ENCODE results near the gene ELL.
A peak's percentile ranks its signal among the peaks of the same experiment; 100 is the strongest.

Gene ELL

DNA sequence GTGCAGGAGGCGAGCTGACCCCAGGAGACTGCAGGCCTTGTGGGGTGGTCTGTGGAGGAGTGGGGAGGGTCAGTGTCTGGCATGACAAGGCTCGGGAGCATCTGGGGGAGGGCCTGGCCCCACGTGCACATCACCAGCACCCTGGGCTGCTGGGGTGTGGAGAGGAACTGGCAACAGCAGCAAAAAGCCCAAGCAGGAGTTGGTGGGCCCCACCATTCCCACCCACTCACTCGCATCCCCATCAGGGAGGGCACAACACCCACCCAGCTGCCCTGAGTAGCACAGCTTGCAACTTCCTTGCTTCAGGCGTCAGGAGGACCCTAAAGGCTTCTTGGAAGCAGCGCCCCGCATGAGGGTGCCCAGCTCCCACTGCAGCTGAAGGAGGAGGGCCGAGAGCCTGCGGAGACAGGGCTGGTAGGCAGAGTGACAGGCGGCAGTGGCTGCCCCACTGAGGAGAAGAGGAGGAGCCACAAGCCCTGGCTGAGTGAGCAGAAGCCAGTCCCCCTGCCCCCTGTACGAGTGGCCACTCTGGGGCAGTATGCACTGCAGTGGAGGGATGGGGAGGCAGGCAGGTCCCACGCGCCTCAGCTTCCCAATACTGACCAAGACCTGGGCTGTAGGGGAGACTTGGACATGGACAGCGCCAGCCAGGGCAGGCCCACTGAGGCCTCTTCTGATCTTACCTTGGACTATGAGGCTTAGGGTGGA, 26.5 kb downstream of the ELL start:
- no peak for DNase-seq (ENCODE audit: low read depth)
- H3K4me3 ChIP-seq (ENCODE audit: low read depth, low read length) = peak overlapping the region; percentile 42
- TF ChIP-seq, protein P1, sequence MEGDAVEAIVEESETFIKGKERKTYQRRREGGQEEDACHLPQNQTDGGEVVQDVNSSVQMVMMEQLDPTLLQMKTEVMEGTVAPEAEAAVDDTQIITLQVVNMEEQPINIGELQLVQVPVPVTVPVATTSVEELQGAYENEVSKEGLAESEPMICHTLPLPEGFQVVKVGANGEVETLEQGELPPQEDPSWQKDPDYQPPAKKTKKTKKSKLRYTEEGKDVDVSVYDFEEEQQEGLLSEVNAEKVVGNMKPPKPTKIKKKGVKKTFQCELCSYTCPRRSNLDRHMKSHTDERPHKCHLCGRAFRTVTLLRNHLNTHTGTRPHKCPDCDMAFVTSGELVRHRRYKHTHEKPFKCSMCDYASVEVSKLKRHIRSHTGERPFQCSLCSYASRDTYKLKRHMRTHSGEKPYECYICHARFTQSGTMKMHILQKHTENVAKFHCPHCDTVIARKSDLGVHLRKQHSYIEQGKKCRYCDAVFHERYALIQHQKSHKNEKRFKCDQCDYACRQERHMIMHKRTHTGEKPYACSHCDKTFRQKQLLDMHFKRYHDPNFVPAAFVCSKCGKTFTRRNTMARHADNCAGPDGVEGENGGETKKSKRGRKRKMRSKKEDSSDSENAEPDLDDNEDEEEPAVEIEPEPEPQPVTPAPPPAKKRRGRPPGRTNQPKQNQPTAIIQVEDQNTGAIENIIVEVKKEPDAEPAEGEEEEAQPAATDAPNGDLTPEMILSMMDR (IDR thresholded peaks at IDR 0.05; ENCODE audit: control insufficient read depth, extremely low read depth, insufficient read depth) = no peak

DNA sequence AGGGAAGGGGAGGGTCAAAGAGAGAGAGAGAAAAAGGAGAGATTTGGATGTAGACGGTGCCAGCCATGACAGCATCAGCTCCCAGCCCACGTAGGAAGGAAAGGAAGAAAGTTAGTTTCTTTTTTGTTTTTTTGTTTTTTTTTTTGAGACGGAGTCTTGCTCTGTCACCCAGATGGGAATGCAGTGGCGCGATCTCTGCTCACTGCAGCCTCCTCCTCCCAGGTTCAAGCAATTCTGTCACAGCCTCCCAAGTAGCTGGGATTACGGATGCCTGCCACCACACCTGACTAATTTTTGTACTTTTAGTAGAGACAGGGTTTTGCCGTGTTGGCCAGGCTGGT, 27.6 kb downstream of the ELL start:
- DNase-seq (ENCODE audit: low read depth) = no peak
- H3K4me3 ChIP-seq (ENCODE audit: low read depth, low read length) = no peak overlapping the region
- TF ChIP-seq, protein P1 (IDR thresholded peaks at IDR 0.05; ENCODE audit: control insufficient read depth, extremely low read depth, insufficient read depth) = no peak

DNA sequence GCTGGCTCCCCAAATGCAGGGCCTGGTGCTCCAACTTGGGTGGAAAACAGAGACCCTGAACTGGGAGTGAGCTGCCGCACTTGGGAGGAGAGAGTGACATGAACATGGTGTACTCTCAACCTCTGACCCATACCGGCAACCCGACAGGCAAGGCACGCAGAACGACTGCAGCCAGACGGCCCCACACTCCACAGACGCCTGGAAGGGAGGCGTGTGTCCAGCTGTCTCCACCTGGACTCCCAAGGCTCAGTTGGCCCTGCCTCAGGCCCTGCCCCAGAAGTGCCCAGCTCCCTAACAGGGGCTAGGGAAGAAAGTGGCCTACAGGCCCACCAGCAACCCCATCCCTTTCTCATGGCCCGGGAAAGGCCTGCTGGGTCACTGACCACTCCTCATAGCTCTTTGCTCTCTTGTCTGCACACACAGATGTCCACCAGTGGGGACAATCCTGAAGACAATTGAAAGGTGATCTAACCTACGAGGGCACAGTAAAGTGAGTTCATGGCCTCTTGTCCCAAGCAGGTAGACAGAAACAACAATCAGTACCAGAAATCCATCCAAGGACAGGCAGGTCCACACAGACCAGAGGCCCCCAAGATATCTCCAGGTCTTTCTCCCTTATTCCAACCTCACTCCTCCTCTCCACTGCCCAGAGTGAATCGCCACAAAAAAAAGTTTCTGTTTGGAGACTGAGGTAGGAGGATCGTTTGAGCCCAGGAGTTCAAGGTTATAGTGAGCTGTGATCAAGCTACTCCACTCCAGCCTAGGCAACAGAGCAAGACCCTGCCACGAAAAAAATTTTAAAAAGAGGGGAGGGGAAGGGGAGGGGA, 28.2 kb downstream of the ELL start:
- DNase-seq (ENCODE audit: low read depth) = no peak
- TF ChIP-seq, protein P1 (IDR thresholded peaks at IDR 0.05; ENCODE audit: control insufficient read depth, extremely low read depth, insufficient read depth) = no peak
- no peak overlapping the region for H3K4me3 ChIP-seq (ENCODE audit: low read depth, low read length)

DNA sequence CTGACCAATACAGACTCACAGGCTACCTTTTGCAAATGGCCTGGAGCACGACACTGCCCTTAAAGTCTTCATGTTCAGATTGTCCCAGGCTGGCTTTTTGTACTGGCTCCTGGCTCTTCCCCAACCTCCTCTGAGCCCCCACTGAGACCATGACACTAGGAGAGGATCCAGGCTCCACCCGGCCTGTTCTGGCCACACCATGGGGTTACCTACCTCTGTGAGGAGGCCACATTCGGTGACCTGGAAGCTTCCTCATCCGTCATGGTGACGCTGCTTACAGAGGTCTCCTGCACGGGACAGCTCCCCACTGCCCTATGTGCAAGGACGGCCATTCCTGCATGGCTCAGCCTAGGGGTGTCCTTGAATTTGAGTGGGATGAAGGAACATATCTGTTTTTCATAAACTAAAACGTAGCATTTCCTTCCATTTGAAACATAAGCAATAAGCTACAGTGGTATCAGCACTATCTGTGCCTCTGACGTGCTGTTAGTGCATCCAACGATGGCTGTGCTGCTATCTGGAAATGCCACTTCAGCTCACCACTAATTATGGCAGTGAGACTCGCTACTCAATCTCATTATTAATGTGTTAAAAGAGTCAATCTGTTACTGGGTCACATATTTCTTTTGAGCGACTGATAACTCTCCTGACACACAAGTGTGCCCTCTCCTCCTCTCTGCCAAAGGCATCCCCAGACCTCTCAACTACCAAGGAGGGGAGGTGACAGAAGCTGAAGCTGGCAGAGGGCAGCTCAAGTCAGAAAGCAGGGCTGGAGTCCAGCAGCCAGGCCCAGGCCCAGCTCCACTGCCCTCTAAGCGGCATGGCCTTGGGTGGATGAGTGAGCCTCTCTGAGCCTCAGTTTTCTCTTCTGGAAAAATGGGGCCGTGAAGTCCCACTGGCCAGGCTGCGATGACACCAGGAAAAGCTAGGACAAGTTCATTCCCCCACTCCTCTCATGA, 29.6 kb downstream of the ELL start:
- DNase-seq (ENCODE audit: low read depth) = no peak
- no peak overlapping the region for H3K4me3 ChIP-seq (ENCODE audit: low read depth, low read length)
- TF ChIP-seq, protein P1 (IDR thresholded peaks at IDR 0.05; ENCODE audit: control insufficient read depth, extremely low read depth, insufficient read depth) = no peak

DNA sequence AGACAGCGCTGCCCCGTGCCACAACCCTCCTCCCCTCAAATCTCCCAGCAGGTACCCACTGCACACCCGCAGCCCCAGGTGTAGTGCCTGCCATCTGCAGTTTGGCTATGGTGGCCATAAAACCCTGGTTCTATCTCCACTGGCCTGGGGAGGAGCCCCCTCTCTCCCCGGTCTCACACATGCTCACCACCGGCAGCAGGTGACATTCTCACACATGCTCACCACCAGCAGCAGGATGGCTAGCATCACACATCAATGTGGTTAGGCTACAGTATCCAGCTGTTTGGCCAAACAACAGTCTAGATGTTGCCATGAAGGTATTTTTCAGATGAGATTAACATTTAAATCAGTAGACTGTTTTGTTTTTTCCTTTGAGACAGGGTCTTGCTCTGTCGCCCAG, 31.1 kb downstream of the ELL start:
- TF ChIP-seq, protein P1 (IDR thresholded peaks at IDR 0.05; ENCODE audit: control insufficient read depth, extremely low read depth, insufficient read depth) = no peak
- DNase-seq (ENCODE audit: low read depth) = no peak
- no peak overlapping the region for H3K4me3 ChIP-seq (ENCODE audit: low read depth, low read length)

DNA sequence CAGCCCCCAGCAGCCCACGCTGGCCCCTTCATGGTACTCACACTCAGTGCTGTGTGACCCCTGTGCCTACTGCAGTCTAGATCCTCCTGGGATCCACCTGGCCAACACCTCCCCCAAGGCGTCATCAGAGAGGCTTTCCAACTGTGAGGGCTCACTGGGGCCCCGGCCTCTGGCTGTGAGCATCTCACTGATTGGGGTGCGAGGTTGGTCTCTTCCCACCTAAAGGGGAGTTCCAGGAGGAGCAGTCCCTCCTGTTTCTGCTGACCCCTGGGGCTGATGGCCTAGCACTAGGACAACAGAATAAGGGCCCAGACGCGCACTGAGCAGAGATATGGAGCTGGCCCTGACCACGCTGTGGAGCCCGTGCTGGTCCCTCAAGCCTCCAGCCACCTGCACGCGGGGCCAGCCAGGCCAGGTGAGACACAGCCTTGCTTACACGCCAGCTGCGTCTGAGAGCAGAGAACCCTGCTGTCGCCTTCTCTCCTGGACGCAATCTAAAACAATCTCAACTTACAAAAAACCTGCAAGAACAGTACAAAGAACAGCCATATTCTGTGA, 32.2 kb downstream of the ELL start:
- TF ChIP-seq, protein P1 (IDR thresholded peaks at IDR 0.05; ENCODE audit: control insufficient read depth, extremely low read depth, insufficient read depth) = no peak
- DNase-seq (ENCODE audit: low read depth) = no peak
- no peak overlapping the region for H3K4me3 ChIP-seq (ENCODE audit: low read depth, low read length)
